IMR-90 (cell line): Measurements from ENCODE around the gene DNAJC22. TPM values are rescaled to one million over a fixed set of nuclear protein-coding genes. Genes with fewer than 3 reads are reported as not detected.
A peak's percentile ranks its signal among the peaks of the same experiment; 100 is the strongest.

Source experiments
- ATAC-seq: fragments of 200-7000 bp; cut with Tn5 transposase; 2 replicates; pipeline ENCODE4 v1.9.1; 2020; ENCODE audit warnings: low read depth, mild to moderate bottlenecking, moderate library complexity
- BruUV-seq: library from RNA; stranded (reverse); fragments of 400-500 nt; replicated peaks from 2 replicates; lab custom pipeline; 2021; lab: Mats Ljungman, UMichigan
- CTCF ChIA-PET: fragments of 300-600 bp; formaldehyde crosslinking; extraction: SDS; loops from one replicate; lab custom pipeline; 2021; ENCODE audit warnings: antibody characterized with exemption; lab: Yijun Ruan, JAX
- POLR2A ChIA-PET: fragments of 300-600 bp; sonication (Branson Sonifier 250); formaldehyde crosslinking; loops from one replicate; lab custom pipeline; 2022; ENCODE audit warnings: antibody characterized with exemption; ENCODE audit not compliant: unreplicated experiment; lab: Charles Lee
- DNase-seq: peaks from one replicate; pipeline ENCODE4 v3.0.0; 2013
- H2AFZ ChIP-seq: replicated peaks from 2 replicates; pipeline ENCODE3; 2013; ENCODE audit warnings: low read length, mild to moderate bottlenecking; ENCODE audit not compliant: poor library complexity
- H2AK5ac ChIP-seq: 2 replicates; pipeline ENCODE4 v1.6.1; 2013; ENCODE audit warnings: low read depth, low read length, inconsistent platforms
- H2AK9ac ChIP-seq: replicated peaks from 2 replicates; pipeline ENCODE3; 2013; ENCODE audit warnings: mild to moderate bottlenecking, low read depth, low read length, moderate library complexity; ENCODE audit not compliant: poor library complexity
- H2BK120ac ChIP-seq: 2 replicates; pipeline ENCODE4 v1.6.1; 2013; ENCODE audit warnings: low read depth, low read length, inconsistent platforms
- H2BK15ac ChIP-seq: 3 replicates; pipeline ENCODE4 v1.6.1; 2013; ENCODE audit warnings: low read depth, low read length, inconsistent platforms
- H2BK20ac ChIP-seq: 2 replicates; pipeline ENCODE4 v1.6.1; 2013; ENCODE audit warnings: low read depth, mild to moderate bottlenecking, inconsistent platforms, low read length, moderate library complexity
- H2BK5ac ChIP-seq: 2 replicates; pipeline ENCODE4 v1.6.1; 2013; ENCODE audit warnings: mild to moderate bottlenecking, low read depth, low read length, inconsistent platforms; ENCODE audit not compliant: poor library complexity, severe bottlenecking
- H3K14ac ChIP-seq: replicated peaks from 2 replicates; pipeline ENCODE4 v1.6.1; 2013; ENCODE audit warnings: low read depth, low read length, inconsistent platforms
- H3K18ac ChIP-seq: 2 replicates; pipeline ENCODE4 v1.6.1; 2013; ENCODE audit warnings: low read depth, low read length, control low read depth
- H3K23ac ChIP-seq: 2 replicates; pipeline ENCODE4 v1.6.1; 2013; ENCODE audit warnings: low read depth, low read length, inconsistent platforms
- H3K27ac ChIP-seq: 2 replicates; pipeline ENCODE4 v1.5.1; 2013; ENCODE audit warnings: mild to moderate bottlenecking, control low read depth, low read length; ENCODE audit not compliant: insufficient read depth
- H3K27me3 ChIP-seq: 2 replicates; pipeline ENCODE4 v1.6.1; 2013; ENCODE audit warnings: low read length; ENCODE audit not compliant: control insufficient read depth, insufficient read depth
- H3K36me3 ChIP-seq: 2 replicates; pipeline ENCODE4 v1.6.1; 2013; ENCODE audit warnings: low read length, mixed read lengths; ENCODE audit not compliant: control insufficient read depth, insufficient read depth
- H3K4ac ChIP-seq: 2 replicates; pipeline ENCODE4 v1.6.1; 2013; ENCODE audit warnings: low read depth, low read length, inconsistent platforms
- H3K4me1 ChIP-seq: 2 replicates; pipeline ENCODE4 v1.6.1; 2013; ENCODE audit warnings: low read length, mixed read lengths; ENCODE audit not compliant: control insufficient read depth, insufficient read depth
- H3K4me2 ChIP-seq: 2 replicates; pipeline ENCODE4 v1.6.1; 2013; ENCODE audit warnings: low read depth, mild to moderate bottlenecking, control low read depth, low read length, moderate library complexity
- H3K4me3 ChIP-seq: 2 replicates; pipeline ENCODE4 v1.5.1; 2013; ENCODE audit warnings: low read depth, mild to moderate bottlenecking, control low read depth, low read length, moderate library complexity; ENCODE audit not compliant: insufficient read depth
- H3K56ac ChIP-seq: 2 replicates; pipeline ENCODE4 v1.6.1; 2013; ENCODE audit warnings: low read length, inconsistent platforms; ENCODE audit not compliant: insufficient read depth; ENCODE audit errors: extremely low read depth
- H3K79me1 ChIP-seq, 2 experiments: 2 replicates each; pipeline ENCODE4 v1.6.1; 2013; ENCODE audit warnings: low read length in 2 of 2, inconsistent platforms in 1 of 2, low read depth in 1 of 2
- H3K9ac ChIP-seq: 2 replicates; pipeline ENCODE4 v1.6.1; 2013; ENCODE audit warnings: low read depth, low read length, control low read depth
- H3K9me1 ChIP-seq: 2 replicates; pipeline ENCODE4 v1.6.1; 2013; ENCODE audit warnings: low read length, inconsistent platforms; ENCODE audit not compliant: insufficient read depth
- H3K9me3 ChIP-seq: 2 replicates; pipeline ENCODE4 v1.6.1; 2013; ENCODE audit warnings: low read length; ENCODE audit not compliant: control insufficient read depth, insufficient read depth
- H4K20me1 ChIP-seq: 2 replicates; pipeline ENCODE4 v1.6.1; 2013; ENCODE audit warnings: low read length, inconsistent platforms; ENCODE audit not compliant: insufficient read depth
- H4K5ac ChIP-seq: 2 replicates; pipeline ENCODE4 v1.6.1; 2013; ENCODE audit warnings: mild to moderate bottlenecking, low read depth, low read length, control low read depth
- H4K8ac ChIP-seq, 2 experiments: 2 replicates each; pipeline ENCODE4 v1.6.1; 2013; ENCODE audit warnings: low read depth in 2 of 2, low read length in 2 of 2, control low read depth in 1 of 2, inconsistent platforms in 1 of 2
- H4K91ac ChIP-seq: 2 replicates; pipeline ENCODE4 v1.6.1; 2013; ENCODE audit warnings: low read depth, low read length, inconsistent platforms; ENCODE audit not compliant: insufficient read depth
- BHLHE40 ChIP-seq: fragments of 150-350 bp; IDR thresholded peaks from 2 replicates; pipeline ENCODE4 v1.6.1; 2016; ENCODE audit warnings: mild to moderate bottlenecking, low read depth, low read length
- CEBPB ChIP-seq: IDR thresholded peaks from 2 replicates; pipeline ENCODE4 v1.6.1; 2012; ENCODE audit warnings: low read depth, low read length, improper control_type of control experiment
- CHD1 ChIP-seq: IDR thresholded peaks from 2 replicates; pipeline ENCODE4 v1.6.1; 2012; ENCODE audit warnings: low read depth, low read length, improper control_type of control experiment
- CTCF ChIP-seq: conservative IDR thresholded peaks from 2 replicates; pipeline ENCODE4 v1.5.1; 2012; ENCODE audit warnings: mild to moderate bottlenecking, low read depth, low read length, improper control_type of control experiment
- ELK1 ChIP-seq: fragments of 150-350 bp; IDR thresholded peaks from 2 replicates; pipeline ENCODE4 v1.6.1; 2016; ENCODE audit warnings: low read depth, mild to moderate bottlenecking, low read length, moderate library complexity, borderline replicate concordance
- FOS ChIP-seq: fragments of 150-350 bp; IDR thresholded peaks from 2 replicates; pipeline ENCODE4 v1.6.1; 2016; ENCODE audit warnings: low read depth, low read length
- MAFK ChIP-seq: IDR thresholded peaks from 2 replicates; pipeline ENCODE4 v1.6.1; 2012; ENCODE audit warnings: low read depth, low read length, improper control_type of control experiment
- MAZ ChIP-seq: IDR thresholded peaks from 2 replicates; pipeline ENCODE4 v1.6.1; 2012; ENCODE audit warnings: low read depth, mild to moderate bottlenecking, low read length, improper control_type of control experiment, moderate library complexity, borderline replicate concordance
- MXI1 ChIP-seq: IDR thresholded peaks from 2 replicates; pipeline ENCODE4 v1.6.1; 2012; ENCODE audit warnings: low read depth, mild to moderate bottlenecking, low read length, moderate library complexity, borderline replicate concordance
- NFE2L2 ChIP-seq: fragments of 150-350 bp; IDR thresholded peaks from 2 replicates; pipeline ENCODE4 v1.6.1; 2016; ENCODE audit warnings: low read depth, mild to moderate bottlenecking, low read length
- POLR2A ChIP-seq: IDR thresholded peaks from 2 replicates; pipeline ENCODE4 v1.6.1; 2012; ENCODE audit warnings: mild to moderate bottlenecking, low read depth, low read length
- RAD21 ChIP-seq: IDR thresholded peaks from 2 replicates; pipeline ENCODE4 v1.6.1; 2012; ENCODE audit warnings: low read length, improper control_type of control experiment
- RCOR1 ChIP-seq: IDR thresholded peaks from 2 replicates; pipeline ENCODE4 v1.6.1; 2012; ENCODE audit warnings: mild to moderate bottlenecking, low read length, improper control_type of control experiment; ENCODE audit not compliant: insufficient replicate concordance
- RFX5 ChIP-seq: IDR thresholded peaks from 2 replicates; pipeline ENCODE4 v1.8.0; 2012; ENCODE audit warnings: low read depth, mild to moderate bottlenecking, low read length, moderate library complexity
- USF2 ChIP-seq: fragments of 150-350 bp; IDR thresholded peaks from 2 replicates; pipeline ENCODE4 v1.6.1; 2017; ENCODE audit warnings: mild to moderate bottlenecking, antibody characterized with exemption, low read length, low read depth
- WGBS, 2 experiments: methylation state at CpG; one replicate each; pipeline versions ENCODE4 v1.1.5 to v1.1.7; 2013; ENCODE audit warnings: missing lambda C conversion rate in 2 of 2; ENCODE audit not compliant: insufficient read length in 1 of 2; ENCODE audit errors: extremely low coverage in 2 of 2; 5-methylcytosine and 5-hydroxymethylcytosine counted together
- dilution Hi-C: fragments of 300-500 bp; cut with HindIII; formaldehyde crosslinking; loops from one replicate; pipeline ENCODE4 v1.14.3; 2018; ENCODE audit warnings: low sequenced_read_pairs; ENCODE audit not compliant: unreplicated experiment
- in situ Hi-C: fragments of 300-500 bp; cut with MboI; formaldehyde crosslinking; loops from 3 replicates; pipeline ENCODE4 v1.14.3; 2019; ENCODE audit warnings: low sequenced_read_pairs, inconsistent platforms, mixed read lengths
- intact Hi-C: fragments of 100-400 bp; cut with micrococcal nuclease; formaldehyde crosslinking; loops from 2 replicates; pipeline ENCODE4 v1.10.0; 2022
- polyA plus RNA-seq, 3 experiments: library from polyadenylated mRNA; depleted of rRNA; stranded (reverse); fragments of >200 nt; gene quantifications; 2 replicates each; pipeline ENCODE4 v1.2.3, GENCODE V29; 2012; ENCODE audit warnings: low replicate concordance in 1 of 3
- total RNA-seq: library from RNA; depleted of rRNA; stranded (reverse); fragments of >200 nt; gene quantifications from 2 replicates; pipeline ENCODE4 v1.2.3, GENCODE V29; 2012

The DNAJC22 gene
- total and polyA plus RNA-seq, 2 of the 4 experiments (the other 2 are of a cell fraction) = 8.1 to 8.2 TPM

GRCh38 chr12:49330631-49331379 is 15.9 kb upstream of the DNAJC22 start:
- Histone ChIP-seq H3K14ac (no peak overlapping the region), H2AK5ac (0 out of 2 replicates have a peak overlapping the region, but pooled peaks have one; percentile 21), H3K27me3 (peaks cover 16% of the 10 kb centered on the region), H3K4me3 (no peak overlapping the region), H4K5ac (no peak overlapping the region), H3K9me1 (no peaks in the 10 kb centered on the region), H3K4me2 (no peak overlapping the region), H3K9ac (no peak overlapping the region), H3K4ac (no peak overlapping the region), H4K91ac (no peak overlapping the region), H3K4me1 (no peaks in the 10 kb centered on the region), H2AK9ac (peak overlapping the region; percentile 84), H2BK5ac (no peak overlapping the region), H3K18ac (no peak overlapping the region), H3K36me3 (peaks cover 6% of the 10 kb centered on the region), H4K20me1 (no peaks in the 10 kb centered on the region), H2BK20ac (no peak overlapping the region), H3K27ac (no peak overlapping the region), H3K9me3 (no peaks in the 10 kb centered on the region), H2AFZ (peak overlapping the region; percentile 82), H2BK120ac (no peak overlapping the region), H3K56ac (no peak overlapping the region), H2BK15ac (no peak overlapping the region), H4K8ac (no peak overlapping the region), H3K23ac (no peak overlapping the region), H3K79me1 (peaks cover 0 to 14% of the 10 kb centered on the region in 2 experiments; a peak in 1 of 4 replicates)
- POLR2A ChIA-PET = no interaction called here
- dilution Hi-C loops (no loop called here), intact Hi-C loops (loop anchor here (1.0 to 2.0 kb wide), 2 partner anchors 183 to 250 kb away; no protein-coding TSS in a partner anchor), in situ Hi-C loops (no loop called here)
- 100% methylated on average over 2 of the region's 14 CpGs; no CpG with 5 or more reads in 1 of the 2 experiments for WGBS, 2 experiments
- ATAC-seq = no peak; the same call in 1 of the 2 replicates
- no TSS peak for BruUV-seq
- DNase-seq = no peak
- CTCF ChIA-PET = interaction anchor here (0.6 to 3.6 kb wide), 20 partner anchors 8 to 295 kb away, joined by 3 to 25 read pairs (median 4); partner anchors contain the start of genes DNAJC22 and TROAP
- TF ChIP-seq CTCF = no peak
- TF ChIP-seq FOS = no peak
- no peak for TF ChIP-seq ELK1
- TF ChIP-seq CEBPB = no peak
- no peak for TF ChIP-seq POLR2A
- TF ChIP-seq CHD1 = no peak
- TF ChIP-seq RAD21 = no peak
- TF ChIP-seq RFX5 = no peak
- TF ChIP-seq MAZ = no peak
- no peak for TF ChIP-seq MAFK
- TF ChIP-seq BHLHE40 = no peak
- no peak for TF ChIP-seq RCOR1
- no peak for TF ChIP-seq NFE2L2
- no peak for TF ChIP-seq MXI1
- no peak for TF ChIP-seq USF2
